CD4-positive, alpha-beta T cell treated with Interleukin-10 for 1 hour (primary cell): Measurements from ENCODE around the gene IGFBP6.
"Not testable (repeated sequence)": the region's sequence is repeated elsewhere in the genome, so short reads cannot be mapped to it uniquely, and the experiment has no call there.

Experiments
- DNase-seq: peaks from one replicate; pipeline ENCODE4 v3.0.0-alpha.2; 2020

Gene IGFBP6

GRCh38 chr12:53071591-53072551, 25.6 kb upstream of the IGFBP6 start:
- no peak for DNase-seq

GRCh38 chr12:53073881-53074280, 23.6 kb upstream of the IGFBP6 start:
- no peak for DNase-seq

- DNase-seq: no peak
Measured at GRCh38 chr12:53074283-53074998, 23.0 kb upstream of the IGFBP6 start.

GRCh38 chr12:53074999-53075370, 22.5 kb upstream of the IGFBP6 start:
- no peak for DNase-seq

- DNase-seq: no peak
Measured at GRCh38 chr12:53076461-53076860, 21.0 kb upstream of the IGFBP6 start.

- no peak for DNase-seq
Measured at GRCh38 chr12:53077030-53077429, 20.4 kb upstream of the IGFBP6 start.

GRCh38 chr12:53078425-53079225, 18.8 kb upstream of the IGFBP6 start:
- no peak for DNase-seq

- peak; percentile 98 for DNase-seq
Measured at GRCh38 chr12:53079226-53080117, 18.0 kb upstream of the IGFBP6 start, which contains the start of gene SPRYD3. Gene SPRYD3 (minus strand): TSS chr12:53079390. CDS start chr12:53079333, 57 bp downstream.

- DNase-seq: no peak
Measured at GRCh38 chr12:53082637-53083175, 14.8 kb upstream of the IGFBP6 start.

- DNase-seq: no peak
Measured at GRCh38 chr12:53086361-53086760, 11.1 kb upstream of the IGFBP6 start.

- no peak for DNase-seq
Measured at GRCh38 chr12:53090105-53090504, 7.4 kb upstream of the IGFBP6 start.

- DNase-seq: no peak
Measured at GRCh38 chr12:53090554-53090953, 6.9 kb upstream of the IGFBP6 start.

GRCh38 chr12:53091756-53092155, 5.7 kb upstream of the IGFBP6 start:
- DNase-seq: no peak

- no peak for DNase-seq
Measured at GRCh38 chr12:53093777-53094393, 3.6 kb upstream of the IGFBP6 start.

GRCh38 chr12:53094394-53094787, 3.1 kb upstream of the IGFBP6 start:
- DNase-seq: no peak

- DNase-seq: not testable (repeated sequence)
Measured at GRCh38 chr12:53094796-53095595, 2.5 kb upstream of the IGFBP6 start.

- not testable (repeated sequence) for DNase-seq
Measured at GRCh38 chr12:53095596-53095895, 1.9 kb upstream of the IGFBP6 start.

GRCh38 chr12:53096089-53096741, 1.3 kb upstream of the IGFBP6 start:
- DNase-seq: no peak

GRCh38 chr12:53096759-53097158, 708 bp upstream of the IGFBP6 start:
- DNase-seq: no peak

GRCh38 chr12:53097207-53097563, 282 bp upstream of the IGFBP6 start:
- no peak for DNase-seq
